Stimulated activated CD4-positive, alpha-beta T cell treated with anti-CD3 and anti-CD28 coated beads, Interleukin-4, amount 100 ng/mL, for 1 hour (primary cell): ENCODE measurements around the gene KRTAP23-1.

ENCODE experiments used
- DNase-seq: peaks from one replicate; pipeline ENCODE4 v3.0.0-alpha.2; 2020

KRTAP23-1 gene

DNA sequence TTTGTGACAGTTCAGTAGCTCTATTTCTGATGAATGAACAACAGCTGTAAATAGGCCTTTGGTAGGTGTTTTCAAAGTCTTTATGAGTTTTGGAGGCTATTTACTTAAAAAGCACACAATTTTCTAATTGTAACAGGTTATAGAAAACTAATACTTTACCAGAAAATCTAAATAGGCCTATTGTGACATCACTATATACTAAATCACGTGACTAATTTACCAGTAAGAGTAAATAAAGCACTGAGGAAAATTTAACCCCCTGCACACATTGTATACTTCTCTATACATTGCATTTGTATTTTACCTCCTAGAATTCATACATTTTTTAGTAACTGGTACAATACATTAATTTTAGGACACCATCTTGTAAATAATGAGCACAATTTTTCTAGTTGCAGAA is 43.3 kb downstream of the KRTAP23-1 start:
- no peak for DNase-seq
